Activated naive CD8-positive, alpha-beta T cell treated with anti-CD3 and anti-CD28 coated beads, Interleukin-2, amount 50 U/mL, for 24 hours (primary cell): Measurements from ENCODE around the gene TACC2.

ENCODE experiments used
- ATAC-seq: fragments of 150-1000 bp; cut with Tn5 transposase; one replicate; pipeline ENCODE4 v1.10.0; 2021
- DNase-seq: peaks from one replicate; pipeline ENCODE4 v3.0.0; 2021
- H3K27ac Mint-ChIP-seq: one replicate; pipeline ENCODE4 v1.8.0; 2021; ENCODE audit warnings: mild to moderate bottlenecking, mixed read lengths
- H3K27me3 Mint-ChIP-seq: one replicate; pipeline ENCODE4 v1.8.0; 2021; ENCODE audit warnings: mixed read lengths
- H3K36me3 Mint-ChIP-seq: one replicate; pipeline ENCODE4 v1.8.0; 2021; ENCODE audit warnings: low read depth, mixed read lengths
- H3K4me1 Mint-ChIP-seq: one replicate; pipeline ENCODE4 v1.8.0; 2021; ENCODE audit warnings: mixed read lengths
- H3K4me3 Mint-ChIP-seq: one replicate; pipeline ENCODE4 v1.8.0; 2021; ENCODE audit warnings: mild to moderate bottlenecking, moderate library complexity, mixed read lengths
- H3K9me3 Mint-ChIP-seq: one replicate; pipeline ENCODE4 v1.8.0; 2021; ENCODE audit warnings: mixed read lengths

The TACC2 gene

GRCh38 chr10:122302315-122302714, 313.4 kb downstream of the TACC2 start:
- peaks cover 9% of the 10 kb centered on the region for H3K9me3 Mint-ChIP-seq
- H3K4me1 Mint-ChIP-seq: peaks cover 6% of the 10 kb centered on the region

GRCh38 chr10:122303271-122304053, 314.5 kb downstream of the TACC2 start:
- Mint-ChIP-seq H3K27ac (no peak overlapping the region), H3K27me3 (peaks cover 3% of the 10 kb centered on the region), H3K36me3 (peaks cover under 1% of the 10 kb centered on the region), H3K4me1 (peaks cover 11% of the 10 kb centered on the region), H3K9me3 (peaks cover 9% of the 10 kb centered on the region), H3K4me3 (no peak overlapping the region)
- no peak for ATAC-seq
- no peak for DNase-seq

More at GRCh38 chr10:122302315-122302714, 313.4 kb downstream of the TACC2 start:
- H3K36me3 Mint-ChIP-seq: peaks cover 2% of the 10 kb centered on the region
- peaks cover 3% of the 10 kb centered on the region for H3K27me3 Mint-ChIP-seq
- DNase-seq (no peak), ATAC-seq (no peak)
- H3K4me3 Mint-ChIP-seq: no peak overlapping the region
- no peak overlapping the region for H3K27ac Mint-ChIP-seq
